ENCODE data around the gene MTRF1.
A peak's percentile ranks its signal among the peaks of the same experiment; 100 is the strongest.

MTRF1 gene, protein sequence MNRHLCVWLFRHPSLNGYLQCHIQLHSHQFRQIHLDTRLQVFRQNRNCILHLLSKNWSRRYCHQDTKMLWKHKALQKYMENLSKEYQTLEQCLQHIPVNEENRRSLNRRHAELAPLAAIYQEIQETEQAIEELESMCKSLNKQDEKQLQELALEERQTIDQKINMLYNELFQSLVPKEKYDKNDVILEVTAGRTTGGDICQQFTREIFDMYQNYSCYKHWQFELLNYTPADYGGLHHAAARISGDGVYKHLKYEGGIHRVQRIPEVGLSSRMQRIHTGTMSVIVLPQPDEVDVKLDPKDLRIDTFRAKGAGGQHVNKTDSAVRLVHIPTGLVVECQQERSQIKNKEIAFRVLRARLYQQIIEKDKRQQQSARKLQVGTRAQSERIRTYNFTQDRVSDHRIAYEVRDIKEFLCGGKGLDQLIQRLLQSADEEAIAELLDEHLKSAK

DNA sequence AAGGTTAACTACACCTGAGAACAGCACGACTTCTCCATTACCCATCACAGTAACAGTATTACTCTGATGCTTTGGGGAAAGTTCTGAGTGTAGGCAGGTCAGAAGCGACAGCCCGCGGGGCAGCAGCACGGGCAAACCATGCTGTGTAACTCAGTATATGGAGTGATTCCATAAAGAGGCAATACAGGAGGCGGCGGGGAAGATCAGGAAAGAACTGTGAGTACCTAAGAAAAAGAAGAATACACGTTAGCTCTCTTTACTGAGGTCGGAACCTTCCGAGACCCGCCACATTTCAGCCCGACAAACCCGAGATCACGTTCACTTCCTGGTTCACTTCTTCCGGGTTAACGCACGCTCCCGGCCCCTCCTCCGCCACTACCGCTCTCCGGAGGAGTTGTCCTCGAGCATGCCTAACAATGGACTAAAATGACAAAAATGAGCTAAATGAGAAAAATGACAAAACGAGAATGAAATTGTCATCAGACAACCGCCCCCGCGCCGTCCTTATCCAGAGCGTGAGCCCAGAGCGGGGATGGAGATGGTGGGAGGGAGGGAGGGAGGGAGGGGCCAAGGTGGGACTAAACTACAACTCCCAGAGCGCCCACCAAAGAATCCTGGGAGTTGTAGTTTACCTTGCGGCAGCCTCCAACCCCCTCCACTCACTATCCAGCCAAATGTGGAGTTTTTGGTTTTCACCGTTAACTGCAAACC lies at the start of gene MTRF1:
Gene MTRF1, minus strand, starts transcription at position 316 of the 711 bp plus-strand sequence. CDS start 2,669 bp downstream, outside the sequence.
- peak; percentile 63 for DNase-seq (ENCODE audit: low read depth)

DNA sequence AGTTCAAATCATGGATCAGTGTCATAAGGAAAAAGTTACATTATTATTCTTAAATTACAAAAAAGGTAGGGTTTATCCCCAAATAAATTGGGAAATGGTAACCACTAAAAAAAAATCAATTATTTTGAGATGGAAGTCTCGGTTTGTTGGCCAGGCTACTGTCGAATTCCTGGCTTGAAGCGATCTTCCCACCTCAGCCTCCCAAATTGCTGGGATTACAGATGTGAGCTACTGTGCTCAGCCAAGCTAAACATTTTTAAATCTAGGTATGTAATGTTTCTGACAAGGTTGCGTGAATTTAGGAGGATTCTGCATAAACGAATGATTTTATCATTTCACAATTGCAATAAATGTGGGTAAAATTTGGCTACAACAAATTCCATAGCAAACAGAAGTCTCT lies 49.7 kb upstream of the MTRF1 start:
- no peak for DNase-seq (ENCODE audit: low read depth)

DNA sequence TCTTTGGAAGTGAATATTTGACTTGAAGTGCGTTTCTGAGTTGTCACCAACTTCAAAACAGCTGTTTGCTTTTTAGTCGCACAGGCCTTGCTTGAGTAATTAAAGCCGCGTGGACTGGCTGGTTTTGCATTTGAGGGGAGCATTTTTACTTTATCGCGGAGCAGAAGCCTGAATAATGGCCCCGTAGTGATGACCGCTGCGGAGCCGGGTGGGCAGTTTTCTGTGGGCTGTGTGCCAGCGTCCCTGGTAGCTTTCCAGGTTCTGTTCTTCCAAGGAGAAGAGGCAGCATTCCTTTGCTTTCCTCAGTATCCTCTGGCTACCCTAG lies 48.8 kb upstream of the MTRF1 start:
- DNase-seq (ENCODE audit: low read depth), result no peak

DNA sequence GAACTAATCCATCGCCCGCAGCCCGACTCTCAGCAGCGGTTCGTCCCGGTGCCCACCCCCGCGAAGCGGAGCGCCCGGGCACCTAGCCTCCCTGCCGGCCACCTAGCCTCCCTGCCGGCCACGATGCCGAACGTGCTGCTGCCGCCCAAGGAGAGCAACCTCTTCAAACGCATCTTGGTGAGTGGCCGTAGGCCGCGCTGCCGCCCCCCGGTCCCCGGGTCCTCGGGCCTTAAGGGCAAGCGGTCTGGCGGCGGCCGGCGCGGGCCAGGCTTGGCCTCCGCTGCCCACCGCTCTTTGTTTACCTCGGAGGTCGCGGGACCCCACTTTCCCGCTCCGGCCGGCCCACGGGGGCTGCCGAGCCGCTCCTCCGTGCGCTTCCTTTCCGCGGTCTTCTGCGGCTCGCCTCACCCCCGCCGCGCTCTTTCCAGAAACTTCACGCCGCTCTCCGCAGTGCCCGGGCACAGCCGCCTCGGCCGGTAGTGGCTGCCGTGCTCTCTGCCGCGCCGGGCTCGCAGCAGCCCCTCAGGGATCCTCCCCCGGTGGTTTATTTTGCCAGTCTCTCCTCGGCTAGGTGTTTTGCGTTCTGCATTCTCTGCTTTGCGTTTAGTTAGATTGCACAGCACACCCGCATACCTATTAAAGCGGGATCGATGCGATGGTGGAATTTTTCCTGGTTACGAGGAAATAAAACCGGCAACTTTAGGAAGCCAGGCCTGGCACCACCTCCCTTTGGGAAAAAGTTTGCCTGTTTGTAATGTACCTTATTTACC lies 48.2 kb upstream of the MTRF1 start:
- peak; percentile 25 for DNase-seq (ENCODE audit: low read depth)

DNA sequence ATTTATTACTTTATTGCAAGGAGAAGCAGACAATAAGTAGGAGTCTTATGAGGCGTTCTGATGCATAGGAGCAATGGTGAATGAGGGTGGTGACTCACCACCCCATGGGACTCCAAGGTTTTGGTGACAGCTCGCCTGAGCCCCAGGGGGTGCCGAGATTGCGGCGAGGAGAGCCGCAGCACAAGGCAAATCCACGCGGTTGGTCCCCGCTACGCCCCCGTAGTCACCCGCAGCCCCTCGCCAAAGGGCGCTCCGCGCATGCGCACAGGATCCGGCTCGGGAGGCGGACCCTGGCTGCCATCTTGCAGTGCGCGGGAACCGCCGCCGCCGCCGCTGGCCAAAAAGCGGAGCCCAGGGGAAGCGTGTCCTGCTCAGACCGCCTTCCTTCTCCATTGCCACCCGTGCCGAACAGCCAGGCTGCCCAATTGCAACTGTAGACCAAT lies 47.6 kb upstream of the MTRF1 start, which contains the start of gene NAA16:
Gene NAA16, plus strand, starts transcription at position 305 of the 443 bp plus-strand sequence. CDS start 262 bp downstream, outside the sequence.
- peak; percentile 92 for DNase-seq (ENCODE audit: low read depth)

DNA sequence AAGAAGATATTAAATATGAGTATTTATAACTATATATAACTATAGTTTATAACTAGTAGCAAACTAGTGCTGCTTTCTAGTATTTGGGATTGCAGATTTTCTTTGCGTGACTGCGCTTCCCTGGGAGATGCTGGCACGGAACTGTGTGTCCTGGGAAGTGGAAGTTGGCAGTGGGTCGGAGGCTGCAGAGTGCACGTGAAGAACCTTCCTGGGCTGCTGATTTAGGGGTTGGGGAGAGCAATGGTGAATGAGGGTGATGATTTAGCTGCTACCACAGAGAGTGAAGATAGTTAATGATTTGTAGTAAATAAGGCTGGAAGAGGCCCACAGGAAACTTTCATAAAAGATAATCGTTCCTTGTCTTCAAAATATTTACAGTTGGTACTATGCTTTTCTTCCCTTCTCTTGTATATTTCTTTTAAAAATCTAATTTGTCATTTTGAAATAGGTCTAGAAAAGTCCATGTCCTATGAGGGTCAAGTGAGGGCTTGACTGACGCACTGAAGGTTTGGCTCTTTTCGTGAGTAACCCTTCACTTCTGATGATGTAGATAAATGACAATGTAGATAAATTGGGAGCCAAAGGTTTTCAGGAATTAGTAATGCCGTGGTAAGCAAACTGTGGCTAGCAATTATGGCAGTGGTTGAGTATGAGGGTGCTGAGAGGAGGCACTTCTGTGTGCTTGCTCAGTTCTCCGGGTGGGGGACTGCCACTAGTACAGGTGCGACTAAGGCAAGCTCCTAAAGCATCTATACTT lies 44.7 kb upstream of the MTRF1 start:
- DNase-seq (ENCODE audit: low read depth), result no peak

DNA sequence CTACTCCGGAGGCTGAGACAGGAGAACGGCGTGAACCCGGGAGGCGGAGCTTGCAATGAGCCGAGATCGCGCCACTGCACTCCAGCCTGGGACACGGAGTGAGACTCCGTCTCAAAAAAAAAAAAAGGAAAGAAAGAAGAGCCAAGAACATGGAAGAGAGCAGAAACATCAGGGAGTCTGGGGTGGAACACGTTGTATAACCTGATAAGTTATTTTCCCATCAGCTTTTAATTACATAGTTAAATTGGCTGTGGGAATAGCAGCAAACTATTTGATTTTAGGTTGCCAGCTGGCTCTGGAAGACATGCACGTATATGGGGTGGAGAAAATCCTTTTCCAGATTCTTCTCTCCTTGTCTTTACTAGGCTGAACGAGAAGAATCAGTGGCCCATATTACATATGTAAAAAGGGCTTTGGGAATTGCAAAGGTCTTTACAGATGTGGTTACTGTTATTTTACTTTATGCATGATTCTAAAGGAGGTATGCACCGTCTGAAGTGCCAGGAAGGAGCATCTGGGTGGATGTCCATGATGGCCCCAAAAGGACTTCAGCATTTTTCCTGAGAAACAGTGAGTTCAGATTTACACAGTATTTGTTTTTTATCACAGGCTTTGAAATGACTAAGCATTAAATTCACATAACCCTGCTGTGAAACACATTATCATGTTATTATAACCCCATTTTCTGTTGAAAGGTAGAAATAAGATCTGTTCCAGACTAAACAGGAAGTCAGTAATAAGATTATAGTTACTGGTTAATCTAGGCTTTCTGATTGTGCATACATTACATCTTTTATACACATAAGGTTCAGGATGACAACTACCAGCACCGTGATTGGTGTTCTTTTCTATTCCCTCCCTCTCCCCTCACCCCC lies 43.1 kb upstream of the MTRF1 start:
- DNase-seq (ENCODE audit: low read depth), result no peak

DNA sequence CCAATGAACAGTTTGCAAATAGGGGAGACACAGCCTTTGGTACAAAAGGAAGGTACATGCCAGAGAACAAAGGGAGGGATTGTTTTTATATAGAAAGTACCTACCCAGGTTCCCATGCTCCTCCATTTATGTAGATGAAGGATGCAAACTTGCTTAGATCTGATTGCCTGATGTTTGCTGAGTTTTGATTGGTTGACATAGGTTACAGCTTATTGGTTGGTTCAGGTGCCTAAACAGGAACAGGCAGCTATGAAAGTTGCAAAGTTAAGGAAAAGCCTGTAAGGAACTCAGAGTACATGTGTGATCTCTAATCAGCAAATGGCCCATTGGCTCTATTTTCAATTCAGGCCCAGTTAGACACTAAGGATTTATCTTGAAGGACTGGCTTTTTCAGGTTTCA lies 41.2 kb upstream of the MTRF1 start:
- DNase-seq (ENCODE audit: low read depth), result no peak

DNA sequence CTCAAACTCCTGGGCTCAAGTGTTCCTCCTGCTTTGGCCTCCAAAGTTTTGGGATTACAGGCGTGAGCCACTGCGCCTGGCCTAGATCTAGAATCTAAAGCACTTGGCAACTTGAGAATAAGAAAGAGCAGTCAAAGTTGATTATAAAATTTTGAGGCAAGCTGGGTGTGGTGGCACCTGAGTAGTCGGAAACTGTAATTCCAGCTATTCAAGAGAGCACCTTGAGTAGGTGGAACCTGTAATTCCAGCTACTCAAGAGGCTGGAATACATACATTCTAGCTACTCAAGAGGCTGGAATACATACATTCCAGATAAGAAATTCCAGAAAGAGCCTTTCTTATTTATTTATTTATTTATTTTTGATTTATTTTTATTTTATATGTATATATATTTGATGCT lies 39.4 kb upstream of the MTRF1 start:
- DNase-seq (ENCODE audit: low read depth), result no peak

DNA sequence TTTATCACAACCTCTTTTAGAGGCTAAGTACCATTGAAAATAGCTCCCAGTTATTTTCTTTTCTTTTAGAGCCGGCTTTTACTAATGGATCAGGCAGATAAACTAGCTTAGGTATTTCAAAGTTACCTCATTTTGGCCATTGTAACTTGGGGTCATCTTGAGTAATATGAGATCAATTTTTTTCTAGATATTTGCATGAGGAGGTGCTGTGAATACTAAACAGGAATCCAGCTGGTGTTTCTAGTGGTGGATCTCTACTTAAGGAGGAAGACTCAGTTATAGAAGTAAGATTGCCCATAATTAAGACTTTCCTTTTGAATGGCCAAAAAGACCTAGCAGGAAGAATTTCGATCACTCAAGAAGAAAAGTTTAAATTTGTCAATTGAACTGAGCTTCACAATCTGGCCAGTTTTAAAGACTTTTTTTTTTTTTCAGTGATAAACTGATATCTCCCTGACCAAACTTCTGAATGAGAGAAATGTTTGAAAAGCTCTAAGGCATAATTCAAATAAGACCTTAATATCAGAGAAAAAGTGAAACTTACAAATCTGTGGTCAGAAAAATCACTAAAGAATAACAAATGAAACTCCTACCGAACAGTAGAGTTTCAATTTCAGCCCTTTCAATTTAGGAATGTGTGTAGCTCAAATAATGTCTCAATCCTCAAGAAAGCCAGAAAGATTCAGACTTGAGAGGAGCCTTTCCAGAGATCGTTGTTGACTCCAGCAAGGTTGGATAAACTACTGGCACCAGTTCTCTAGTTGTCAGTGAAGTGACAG lies 36.1 kb upstream of the MTRF1 start:
- DNase-seq (ENCODE audit: low read depth), result no peak

DNA sequence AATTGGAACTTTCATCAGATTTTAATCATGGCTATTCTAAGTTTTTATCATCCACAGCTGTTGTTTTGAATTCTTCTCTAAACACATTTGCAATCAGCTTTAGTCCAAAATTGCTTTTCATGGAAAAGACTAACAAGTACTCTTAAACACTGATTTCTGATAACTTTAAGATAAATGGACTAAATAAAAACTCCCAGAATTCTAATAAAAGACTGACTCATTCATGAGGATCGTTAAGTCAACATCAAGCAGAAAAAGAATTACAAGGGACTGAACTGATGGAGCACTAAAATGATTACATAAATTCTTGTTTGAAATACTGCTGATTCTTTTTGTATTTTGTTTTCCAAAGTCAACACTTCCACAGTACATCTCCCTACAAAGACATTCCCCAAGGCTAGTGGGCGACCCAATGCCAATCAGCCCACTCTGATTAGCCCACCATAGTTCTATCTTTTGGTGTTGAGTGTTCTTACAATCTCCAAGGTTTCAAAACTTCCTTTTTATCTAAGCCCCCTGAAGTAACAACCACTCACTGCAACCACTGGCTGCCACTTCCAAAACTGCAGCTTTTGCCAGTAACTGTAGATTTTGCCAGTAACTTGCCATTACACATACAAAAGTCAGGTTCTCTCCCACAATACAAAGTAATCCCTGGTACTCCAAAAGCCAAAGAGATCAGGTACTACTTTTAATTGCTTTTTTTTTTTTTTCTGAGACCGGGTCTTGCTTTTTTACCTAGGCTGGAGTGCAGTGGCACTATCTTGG lies 33.7 kb upstream of the MTRF1 start:
- DNase-seq (ENCODE audit: low read depth), result no peak

DNA sequence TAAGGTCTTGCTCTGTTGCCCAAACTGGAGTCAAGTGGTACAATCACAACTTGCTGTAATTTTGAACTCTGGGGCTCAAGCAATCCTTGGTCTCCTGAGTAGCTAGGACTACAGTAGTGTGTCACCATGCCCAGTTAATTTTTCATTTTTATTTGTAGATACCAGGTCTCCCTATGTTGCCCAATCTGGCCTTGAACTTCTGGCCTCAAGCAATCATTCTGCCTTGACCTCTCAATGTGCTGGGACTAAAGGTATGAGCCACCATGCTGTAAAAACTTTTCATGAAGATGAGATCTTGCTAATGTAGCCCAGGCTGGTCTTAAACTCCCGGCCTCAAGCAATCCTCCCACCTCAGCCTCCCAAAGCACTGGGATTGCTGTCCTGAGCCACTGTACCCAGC lies 32.6 kb upstream of the MTRF1 start:
- DNase-seq (ENCODE audit: low read depth), result no peak

DNA sequence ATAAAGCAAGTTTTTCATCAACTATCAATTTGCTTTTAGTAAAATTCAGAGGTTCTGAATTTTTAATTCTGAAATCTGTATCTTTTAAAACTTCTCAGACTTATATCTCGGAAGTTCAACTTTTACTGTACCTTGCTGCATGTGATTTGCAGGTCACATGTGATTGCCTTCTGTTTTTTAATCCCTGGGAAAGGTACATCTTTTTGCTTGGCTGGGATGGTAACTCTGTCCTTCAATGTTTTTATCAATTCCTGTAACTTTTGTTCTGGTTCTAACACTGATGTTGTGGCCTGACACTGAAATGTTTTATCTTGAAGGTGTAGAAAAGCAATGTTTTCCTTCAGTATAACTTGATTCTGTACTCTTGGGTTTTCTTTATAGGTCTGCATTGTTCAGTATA lies 31.5 kb upstream of the MTRF1 start:
- DNase-seq (ENCODE audit: low read depth), result no peak

DNA sequence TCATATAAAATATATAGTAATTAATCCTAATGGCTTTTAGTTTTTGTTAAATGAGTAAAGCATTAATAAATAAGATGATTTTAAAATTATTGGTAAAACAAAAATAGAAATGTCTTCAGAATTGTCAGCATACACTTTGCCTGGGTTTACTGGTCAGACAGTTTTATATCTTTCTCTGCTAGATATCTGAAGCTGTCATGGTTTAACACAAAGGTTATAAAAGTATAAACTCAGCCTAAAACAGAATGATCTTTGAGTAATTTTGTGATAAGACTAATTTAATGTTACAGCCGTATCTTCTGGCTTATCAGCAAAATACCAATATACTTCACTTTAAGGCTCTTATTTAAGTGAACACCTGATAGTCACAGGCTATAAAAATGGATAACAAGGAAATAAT lies 29.9 kb upstream of the MTRF1 start:
- DNase-seq (ENCODE audit: low read depth), result no peak

DNA sequence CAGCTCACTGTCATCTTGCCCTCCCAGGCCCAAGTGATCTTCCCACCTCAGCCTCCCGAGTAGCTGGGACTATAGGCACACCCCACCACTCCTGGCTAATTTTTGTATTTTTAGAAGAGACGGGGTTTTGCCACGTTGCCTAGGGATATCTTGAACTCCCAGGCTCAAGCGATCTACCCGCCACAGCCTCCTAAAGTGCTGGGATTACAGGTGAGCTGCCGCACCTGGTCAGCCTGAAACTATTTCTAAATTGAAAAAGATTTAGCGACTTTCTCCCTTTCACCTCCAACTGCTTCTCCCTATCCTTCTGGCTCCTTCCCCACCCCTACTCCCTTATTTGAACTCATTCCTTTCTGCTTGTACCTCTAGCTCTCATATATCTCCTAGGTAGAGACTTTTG lies 27.9 kb upstream of the MTRF1 start:
- no peak for DNase-seq (ENCODE audit: low read depth)

DNA sequence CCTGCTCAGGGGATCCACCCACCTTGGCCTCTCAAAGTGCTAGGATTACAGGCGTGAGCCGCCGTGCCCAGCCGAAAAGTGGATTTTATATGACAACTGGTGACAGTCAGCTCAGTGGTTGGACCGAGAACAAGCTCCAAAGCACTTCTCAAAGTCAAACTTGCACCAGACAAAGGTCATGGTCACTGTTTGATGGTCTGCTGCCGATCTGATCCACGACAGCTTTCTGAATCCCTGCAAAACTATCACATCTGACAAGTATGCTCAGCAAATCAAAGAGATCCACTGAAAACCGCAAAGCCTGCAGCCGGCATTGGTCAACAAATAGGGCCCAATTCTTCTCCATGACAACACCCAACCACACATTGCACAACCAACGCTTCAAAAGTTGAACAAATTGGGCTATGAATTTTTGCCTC lies 26.1 kb upstream of the MTRF1 start:
- no peak for DNase-seq (ENCODE audit: low read depth)

DNA sequence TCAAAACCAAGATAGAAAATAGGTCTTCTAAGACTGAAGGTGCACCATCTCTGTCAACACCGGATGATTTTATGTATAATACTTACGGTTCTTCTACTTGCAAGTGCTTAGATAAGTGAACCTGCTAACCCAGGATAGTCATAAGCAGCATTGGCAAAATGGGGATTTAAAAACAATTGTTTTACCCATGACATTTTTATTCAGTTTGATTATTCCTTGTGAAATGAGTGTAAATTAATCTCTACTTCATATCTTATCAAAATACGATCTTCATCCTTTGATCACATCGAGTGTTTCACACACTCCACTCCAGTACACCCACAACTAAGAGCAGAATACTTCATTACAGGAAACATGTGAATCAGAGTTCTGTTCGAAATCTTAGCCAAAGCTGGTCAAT lies 23.0 kb upstream of the MTRF1 start:
- no peak for DNase-seq (ENCODE audit: low read depth)

DNA sequence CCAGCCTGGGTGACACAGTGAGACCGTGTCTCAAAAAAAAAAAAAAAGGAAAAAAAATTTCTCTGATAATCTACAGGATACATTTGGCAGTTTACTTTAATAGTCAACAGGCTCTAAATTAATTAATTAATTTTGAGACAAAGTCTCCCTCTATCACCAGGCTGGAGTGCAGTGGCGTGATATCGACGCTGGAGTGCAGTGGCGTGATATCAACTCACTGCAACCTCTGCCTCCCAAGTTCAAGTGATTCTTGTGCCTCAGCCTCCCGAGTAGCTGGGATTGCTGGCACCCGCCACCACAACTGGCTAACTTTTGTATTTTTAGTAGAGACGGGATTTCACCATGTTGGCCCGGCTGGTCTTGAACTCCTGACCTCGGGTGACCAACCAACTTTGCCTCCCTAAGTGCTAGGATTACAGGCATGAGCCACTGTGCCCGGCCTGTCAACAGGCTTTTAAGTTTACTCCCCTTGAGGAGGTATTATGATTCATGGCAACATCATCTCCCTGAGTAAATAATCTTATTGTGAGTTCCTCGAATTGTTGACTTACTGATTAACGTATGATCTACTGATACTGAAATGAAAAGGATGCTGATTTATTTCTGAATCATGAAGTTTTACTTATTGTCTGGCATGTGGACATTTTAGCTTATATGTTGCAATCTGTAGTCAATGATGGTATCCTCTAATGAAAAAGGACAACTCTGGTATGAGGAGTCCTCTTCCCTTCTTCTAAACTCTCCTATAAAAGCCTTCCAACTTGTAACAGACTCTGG lies 21.3 kb upstream of the MTRF1 start:
- DNase-seq (ENCODE audit: low read depth), result no peak
